ENCODE data around the gene C1orf198.
A peak's percentile ranks its signal among the peaks of the same experiment; 100 is the strongest.

Gene C1orf198

DNA sequence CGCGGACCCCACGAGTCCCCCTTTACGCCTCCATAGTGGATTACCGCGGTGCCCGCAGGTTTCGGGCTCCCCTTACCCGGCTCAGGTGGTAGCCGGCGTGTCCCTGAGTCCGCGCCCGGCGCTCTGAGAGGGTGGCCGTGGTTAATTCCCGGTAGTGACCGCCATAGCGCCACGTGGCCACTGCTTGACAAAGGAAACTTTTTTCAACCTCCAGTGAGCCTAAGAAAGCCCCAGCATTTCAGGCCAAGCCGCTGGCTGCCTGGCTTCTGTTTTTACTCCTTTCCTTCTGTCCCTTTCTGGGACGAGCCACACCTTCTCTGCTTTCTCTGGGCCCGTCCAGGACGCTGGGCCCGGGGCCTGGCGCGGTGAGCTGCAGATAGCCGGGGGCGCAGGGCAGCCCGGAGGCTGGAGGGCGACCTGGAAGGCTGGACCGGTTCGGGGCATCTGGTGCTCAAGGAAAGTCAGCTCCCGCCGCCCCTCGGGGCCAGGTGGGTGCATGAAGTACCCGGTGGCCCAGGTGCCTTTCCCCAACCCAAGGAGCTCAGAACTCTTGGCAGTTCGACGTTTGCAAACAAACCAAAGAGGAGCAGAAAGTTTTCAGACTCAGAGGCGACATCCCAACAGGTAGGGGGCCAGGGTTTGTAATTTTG lies 540 bp upstream of the C1orf198 start:
- peak; percentile 33 to 49 for DNase-seq (ENCODE audit: low read depth in 2 of 2)
- TF ChIP-seq CTCF (IDR thresholded peaks at IDR 0.05; ENCODE audit: low read depth, low read length): no peak
- peak overlapping the region; percentile 74 to 81 for H3K4me3 ChIP-seq (replicated peaks in 1 of 2; ENCODE audit: low read depth in 2 of 2, low read length in 2 of 2)

DNA sequence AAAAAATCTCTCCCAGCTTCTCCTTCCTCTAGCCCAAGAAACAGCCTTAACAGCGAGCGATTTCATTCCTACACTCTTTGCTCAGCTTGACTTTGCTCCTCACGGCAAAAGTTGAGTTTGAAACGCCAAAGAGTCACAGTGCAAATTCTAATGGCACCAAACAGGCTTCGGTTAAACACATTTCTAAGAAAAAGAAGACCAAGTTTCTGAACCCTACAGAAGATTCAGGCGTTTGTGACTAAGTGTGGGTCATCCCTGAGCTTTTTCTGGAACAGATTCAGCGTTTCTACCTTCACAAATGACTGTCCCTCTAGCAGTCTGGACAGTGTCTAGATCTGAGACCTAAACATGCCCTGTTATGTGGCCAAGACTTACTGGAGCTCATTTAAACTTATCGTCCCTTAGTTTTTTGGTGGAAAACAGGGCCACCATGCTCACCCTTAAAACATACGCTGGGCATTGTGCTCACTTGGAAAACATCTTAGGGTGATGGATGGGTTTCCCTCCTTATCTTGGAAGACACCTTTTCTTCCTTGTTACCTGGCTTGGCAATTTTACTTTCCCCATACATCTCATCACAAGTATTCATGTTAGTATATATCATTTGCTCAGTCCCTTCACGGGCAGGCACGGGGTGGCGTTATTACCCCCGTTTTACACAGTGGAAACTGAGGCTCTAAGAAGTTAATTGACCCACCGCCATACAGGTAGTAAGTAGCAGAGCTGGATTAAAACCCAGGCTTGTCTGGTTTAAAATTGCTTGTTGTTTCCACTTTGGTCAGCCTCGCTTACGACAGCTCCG lies 1.0 kb downstream of the C1orf198 start:
- peak in 1 of 2 donors; percentile 47 for DNase-seq (ENCODE audit: low read depth in 2 of 2)
- H3K4me3 ChIP-seq (replicated peaks in 1 of 2; ENCODE audit: low read depth in 2 of 2, low read length in 2 of 2): peak overlapping the region; percentile 74 to 81
- TF ChIP-seq CTCF (IDR thresholded peaks at IDR 0.05; ENCODE audit: low read depth, low read length): no peak

DNA sequence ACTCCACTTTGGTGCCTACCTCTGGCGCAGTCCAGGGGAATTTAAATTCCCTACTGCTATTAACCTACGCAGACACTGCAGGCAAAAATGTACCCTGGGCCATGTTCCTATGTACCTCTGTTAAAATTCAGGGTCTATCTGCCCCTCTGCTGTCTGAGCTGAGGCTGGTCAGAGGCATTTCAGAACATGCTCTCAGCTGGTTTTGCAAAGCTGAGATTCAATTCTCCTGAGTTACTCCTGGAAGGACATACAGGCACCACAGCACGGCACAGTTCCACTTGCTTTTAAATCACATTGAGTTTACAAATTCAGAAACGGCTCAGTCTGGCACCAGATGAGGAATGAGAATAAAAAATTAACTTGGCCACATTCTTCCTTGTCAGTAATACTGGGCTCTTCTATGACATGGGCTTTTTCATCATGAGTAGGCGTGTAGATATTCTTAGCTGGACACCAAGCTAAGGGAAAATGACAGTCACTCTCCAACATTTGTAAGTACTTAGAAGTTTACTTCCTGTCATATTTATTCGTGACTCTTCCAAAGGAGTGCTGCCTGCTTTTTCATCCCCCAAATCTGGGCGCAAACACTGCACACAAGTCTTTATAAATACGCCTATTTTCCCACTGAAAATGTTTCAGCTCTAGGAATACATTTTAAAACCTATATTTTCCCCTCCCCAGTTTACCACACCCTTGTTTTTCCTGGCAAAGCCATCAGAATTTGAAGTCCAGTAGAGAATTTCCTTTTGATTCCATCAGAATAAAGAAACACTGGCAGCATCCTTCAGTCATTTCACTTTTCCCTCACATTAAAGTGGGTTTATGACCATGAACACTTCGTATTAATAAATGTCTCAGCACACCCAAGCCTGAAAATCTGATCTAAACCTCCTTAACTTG lies 1.9 kb downstream of the C1orf198 start:
- peak; percentile 55 for DNase-seq (ENCODE audit: low read depth in 2 of 2)
- H3K4me3 ChIP-seq (replicated peaks in 1 of 2; ENCODE audit: low read depth in 2 of 2, low read length in 2 of 2): peak overlapping the region; percentile 74 to 81
- no peak for TF ChIP-seq CTCF (IDR thresholded peaks at IDR 0.05; ENCODE audit: low read depth, low read length)

GRCh38 chr1:230865062-230865817 lies 3.1 kb downstream of the C1orf198 start:
- TF ChIP-seq CTCF (IDR thresholded peaks at IDR 0.05; ENCODE audit: low read depth, low read length): no peak
- H3K4me3 ChIP-seq (replicated peaks in 1 of 2; ENCODE audit: low read depth in 2 of 2, low read length in 2 of 2): peak overlapping the region in 1 of 2 donors; percentile 74
- DNase-seq (ENCODE audit: low read depth in 2 of 2): no peak

- no peak overlapping the region for H3K4me3 ChIP-seq (replicated peaks in 1 of 2; ENCODE audit: low read depth in 2 of 2, low read length in 2 of 2)
- DNase-seq (ENCODE audit: low read depth in 2 of 2): peak in 1 of 2 donors; percentile 39
- TF ChIP-seq CTCF (IDR thresholded peaks at IDR 0.05; ENCODE audit: low read depth, low read length): no peak
Measured at GRCh38 chr1:230864441-230864840, 3.9 kb downstream of the C1orf198 start.

DNA sequence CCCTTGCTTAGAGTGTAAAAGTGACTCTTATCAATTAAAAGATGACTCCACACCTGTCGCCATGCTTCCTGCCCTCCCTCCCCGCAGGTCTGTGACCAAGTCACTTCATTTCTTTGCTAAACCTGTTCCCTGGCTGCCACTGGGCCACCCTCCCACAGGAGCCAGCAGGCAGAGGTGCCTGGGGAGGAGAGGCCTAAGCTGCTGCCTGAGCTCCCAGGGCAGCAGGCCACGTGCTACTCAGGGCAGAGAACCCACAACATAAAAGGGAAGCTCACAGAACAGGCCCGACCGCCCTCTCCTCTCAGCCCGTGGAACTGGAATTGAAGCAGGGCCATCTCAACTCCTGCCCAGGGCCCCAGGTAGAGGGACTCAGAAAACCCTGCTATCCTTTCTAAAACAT lies 4.9 kb downstream of the C1orf198 start:
- DNase-seq (ENCODE audit: low read depth in 2 of 2): no peak
- no peak for TF ChIP-seq CTCF (IDR thresholded peaks at IDR 0.05; ENCODE audit: low read depth, low read length)
- H3K4me3 ChIP-seq (replicated peaks in 1 of 2; ENCODE audit: low read depth in 2 of 2, low read length in 2 of 2): no peak overlapping the region
